MM.1S (cell line): Measurements from ENCODE around the gene MOCS1.

Experiments used
- EZH2 ChIP-seq: fragments of 300-600 bp; sonication (generic); optimal IDR thresholded peaks from 2 replicates; pipeline ENCODE3; 2017; ENCODE audit warnings: low read depth, mild to moderate bottlenecking, antibody characterized with exemption, low read length, mixed read lengths
- EZH2phosphoT487 ChIP-seq: fragments of 300-600 bp; sonication (generic); IDR thresholded peaks from 2 replicates; pipeline ENCODE4 v1.6.1; 2018; ENCODE audit warnings: antibody characterized with exemption, low read length
- TF ChIP-seq, protein P1 (sequence below): fragments of 300-600 bp; sonication (generic); IDR thresholded peaks from 2 replicates; pipeline ENCODE4 v1.5.1; 2016; ENCODE audit warnings: antibody characterized with exemption, low read length, mixed read lengths

DNA sequence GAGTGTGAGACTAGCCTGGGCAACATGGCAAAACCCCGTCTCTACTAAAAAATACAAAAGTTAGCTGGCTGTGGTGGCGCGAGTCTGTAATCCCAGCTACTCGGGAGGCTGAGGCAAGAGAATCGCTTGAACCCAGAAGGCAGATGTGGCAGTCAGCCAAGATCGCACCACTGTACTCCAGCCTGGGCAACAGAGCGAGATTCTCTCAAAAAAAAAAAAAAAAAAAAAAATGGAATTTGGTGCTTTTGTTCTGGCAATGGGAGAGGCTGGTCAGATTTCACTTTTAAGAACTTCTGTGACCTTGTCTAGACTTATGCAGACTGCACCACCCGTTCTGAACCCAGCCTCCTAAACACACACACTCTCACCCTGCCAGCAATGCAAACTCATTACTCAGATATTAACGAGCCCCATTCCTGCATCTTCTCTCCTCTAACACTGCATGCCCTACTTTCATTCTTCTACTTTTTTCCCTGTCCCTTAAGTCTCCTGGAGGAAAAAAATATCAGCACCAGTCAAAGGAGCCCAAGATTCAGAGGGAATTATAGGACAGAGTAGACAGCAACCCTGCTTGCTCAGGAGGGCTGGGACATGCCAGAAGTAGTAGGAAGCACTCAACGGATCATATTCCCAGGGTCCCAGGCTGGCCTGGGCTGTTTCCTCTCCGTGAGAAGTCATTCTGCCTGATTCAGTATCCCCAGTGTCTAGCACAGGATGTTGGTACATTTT lies 4.4 kb downstream of the MOCS1 start:
- TF ChIP-seq, protein P1, sequence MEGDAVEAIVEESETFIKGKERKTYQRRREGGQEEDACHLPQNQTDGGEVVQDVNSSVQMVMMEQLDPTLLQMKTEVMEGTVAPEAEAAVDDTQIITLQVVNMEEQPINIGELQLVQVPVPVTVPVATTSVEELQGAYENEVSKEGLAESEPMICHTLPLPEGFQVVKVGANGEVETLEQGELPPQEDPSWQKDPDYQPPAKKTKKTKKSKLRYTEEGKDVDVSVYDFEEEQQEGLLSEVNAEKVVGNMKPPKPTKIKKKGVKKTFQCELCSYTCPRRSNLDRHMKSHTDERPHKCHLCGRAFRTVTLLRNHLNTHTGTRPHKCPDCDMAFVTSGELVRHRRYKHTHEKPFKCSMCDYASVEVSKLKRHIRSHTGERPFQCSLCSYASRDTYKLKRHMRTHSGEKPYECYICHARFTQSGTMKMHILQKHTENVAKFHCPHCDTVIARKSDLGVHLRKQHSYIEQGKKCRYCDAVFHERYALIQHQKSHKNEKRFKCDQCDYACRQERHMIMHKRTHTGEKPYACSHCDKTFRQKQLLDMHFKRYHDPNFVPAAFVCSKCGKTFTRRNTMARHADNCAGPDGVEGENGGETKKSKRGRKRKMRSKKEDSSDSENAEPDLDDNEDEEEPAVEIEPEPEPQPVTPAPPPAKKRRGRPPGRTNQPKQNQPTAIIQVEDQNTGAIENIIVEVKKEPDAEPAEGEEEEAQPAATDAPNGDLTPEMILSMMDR = no peak
- TF ChIP-seq EZH2 (no peak), EZH2phosphoT487 (no peak)
